ENCODE measurements around the gene COX7A1. TPM values are rescaled to one million over a fixed set of nuclear protein-coding genes. Genes with fewer than 3 reads are reported as not detected.

COX7A1 gene
- total RNA-seq, 1 experiment from 2014 or later: not detected

- no peak overlapping the region for H3K4me2 ChIP-seq (ENCODE audit: insufficient read depth, insufficient read length, low read length)
- H3K23me2 ChIP-seq (ENCODE audit: insufficient read length, low read depth, low read length, poor library complexity, severe bottlenecking): peaks cover 4% of the 10 kb centered on the region
- no peaks in the 10 kb centered on the region for H3K79me2 ChIP-seq (ENCODE audit: insufficient read depth, low read length)
- H2BK120ac ChIP-seq (ENCODE audit: low read depth, low read length, poor library complexity, severe bottlenecking): no peak overlapping the region
- H4K91ac ChIP-seq (ENCODE audit: insufficient read length, low read depth, low read length): no peak overlapping the region
- Mint-ChIP-seq H3K4me3 (no peak overlapping the region), H3K27ac (no peak overlapping the region), H3K4me1 (peaks cover 9 to 12% of the 10 kb centered on the region in 2 experiments), H3K9me3 (no peaks in the 10 kb centered on the region; a peak in 1 of 5 replicates), H3K27me3 (ENCODE audit: low read depth) (no peaks in the 10 kb centered on the region; the same call in 1 of the 2 replicates), H3K36me3 (ENCODE audit: insufficient read depth in 1 of 3, low read depth in 3 of 3) (peaks cover 51 to 75% (median 71%) of the 10 kb centered on the region in 3 experiments; a peak in 6 of 7 replicates)
- H3K23ac ChIP-seq (ENCODE audit: insufficient read length, low read depth, low read length): no peak overlapping the region
- H2AFZ ChIP-seq (ENCODE audit: low read length): no peak overlapping the region
- H3K27me3 ChIP-seq (ENCODE audit: insufficient read depth, low read length): no peaks in the 10 kb centered on the region
- H3K4me1 ChIP-seq (ENCODE audit: insufficient read depth, low read length): no peaks in the 10 kb centered on the region
- no peak overlapping the region for H2BK20ac ChIP-seq (ENCODE audit: low read depth, low read length, poor library complexity, severe bottlenecking)
- no peaks in the 10 kb centered on the region for H3K9me3 ChIP-seq (ENCODE audit: control insufficient read depth, low read depth, low read length)
- H3K9ac ChIP-seq (ENCODE audit: extremely low read depth, insufficient read length, low read length): no peak overlapping the region
- no peak overlapping the region for H2BK12ac ChIP-seq (ENCODE audit: insufficient read length, low read depth, low read length)
- no peaks in the 10 kb centered on the region for H3K79me1 ChIP-seq (ENCODE audit: insufficient read depth, low read depth, low read length, poor library complexity, severe bottlenecking)
- no peak overlapping the region for H3K18ac ChIP-seq (ENCODE audit: insufficient read length, low read depth, low read length)
- no peak overlapping the region for H4K5ac ChIP-seq (ENCODE audit: insufficient read length, low read depth, low read length)
- no peak for TF ChIP-seq CTCF (conservative IDR thresholded peaks at IDR 0.05)
- H3K27ac ChIP-seq (ENCODE audit: insufficient read length, low read depth, low read length): no peak overlapping the region
- H3K56ac ChIP-seq (ENCODE audit: insufficient read length, low read depth, low read length): no peak overlapping the region
- WGBS (ENCODE audit: extremely low coverage, insufficient read length, low lambda C conversion rate): no CpG with 5 or more reads among the region's 6 CpGs
- no peak overlapping the region for H4K8ac ChIP-seq (replicated peaks; ENCODE audit: insufficient read length, low read depth, low read length)
- no peak overlapping the region for H2BK5ac ChIP-seq (ENCODE audit: insufficient read length, low read length)
- no peak overlapping the region for H3K14ac ChIP-seq (ENCODE audit: insufficient read depth, low read length)
- no peak overlapping the region for H3T11ph ChIP-seq (ENCODE audit: low read length)
- H2AK5ac ChIP-seq (ENCODE audit: insufficient read length, low read length): no peak overlapping the region
- no peak for DNase-seq
- H3K4ac ChIP-seq (ENCODE audit: low read depth, low read length): no peak overlapping the region
- H4K20me1 ChIP-seq (ENCODE audit: control insufficient read depth, insufficient read depth, insufficient read length): no peaks in the 10 kb centered on the region
- H2BK15ac ChIP-seq (ENCODE audit: low read depth, low read length): no peak overlapping the region
These were observed 7.6 kb downstream of the COX7A1 start for GRCh38 chr19:36144624-36145023.
